HepG2 (cell line): ENCODE data around the gene HLA-DPB1.

Experiments
- ARHGAP35 ChIP-seq: sonication (generic); formaldehyde crosslinking; IDR thresholded peaks from 2 replicates; pipeline ENCODE4 v1.9.0; 2022; ENCODE audit warnings: mild to moderate bottlenecking, inconsistent platforms, moderate library complexity, missing genetic modification reagents, borderline replicate concordance
- BCLAF1 ChIP-seq: fragments of 450-650 bp; IDR thresholded peaks from 2 replicates; pipeline ENCODE4 v1.6.1; 2017; ENCODE audit warnings: mild to moderate bottlenecking
- CBX5 ChIP-seq: sonication (generic); formaldehyde crosslinking; IDR thresholded peaks from 2 replicates; pipeline ENCODE4 v1.4.0; 2020; ENCODE audit warnings: missing genetic modification reagents, borderline replicate concordance
- DPF2 ChIP-seq: sonication (generic); formaldehyde crosslinking; IDR thresholded peaks from 2 replicates; pipeline ENCODE4 v1.4.0; 2020; ENCODE audit warnings: mild to moderate bottlenecking, low read depth, missing genetic modification reagents, borderline replicate concordance
- JUND ChIP-seq: sonication (generic); formaldehyde crosslinking; IDR thresholded peaks from 2 replicates; pipeline ENCODE4 v1.8.0; 2022; ENCODE audit warnings: mild to moderate bottlenecking, missing genetic modification reagents
- RXRA ChIP-seq: sonication (generic); formaldehyde crosslinking; IDR thresholded peaks from 2 replicates; pipeline ENCODE4 v1.5.1; 2020; ENCODE audit warnings: missing genetic modification reagents
- SIN3A ChIP-seq: IDR thresholded peaks from 2 replicates; pipeline ENCODE4 v1.6.1; 2011; ENCODE audit warnings: low read depth, mild to moderate bottlenecking, control low read depth, low read length, borderline replicate concordance
- SP1 ChIP-seq, 2 experiments: fragments of 450-650 bp in 1 of 2; sonication (generic) in 1 of 2; formaldehyde crosslinking in 1 of 2; IDR thresholded peaks; 2 replicates each; pipeline versions ENCODE4 v1.4.0 to v1.6.1; 2016 to 2020; ENCODE audit warnings: missing genetic modification reagents in 1 of 2
- SUZ12 ChIP-seq: fragments of 150-350 bp; IDR thresholded peaks from 2 replicates; pipeline ENCODE4 v1.6.1; 2014; ENCODE audit warnings: low read depth, low read length
- TARDBP ChIP-seq: sonication (generic); formaldehyde crosslinking; IDR thresholded peaks from 2 replicates; pipeline ENCODE4 v1.8.0; 2022; ENCODE audit warnings: mild to moderate bottlenecking, missing genetic modification reagents
- TRIM24 ChIP-seq: sonication (generic); formaldehyde crosslinking; IDR thresholded peaks from 2 replicates; pipeline ENCODE4 v1.8.0; 2022; ENCODE audit warnings: mild to moderate bottlenecking, missing genetic modification reagents
- ZNF138 ChIP-seq: sonication (generic); formaldehyde crosslinking; IDR thresholded peaks from 2 replicates; pipeline ENCODE4 v1.5.0; 2020; ENCODE audit warnings: mild to moderate bottlenecking, low read depth, missing genetic modification reagents
- ZNF274 ChIP-seq: sonication (generic); formaldehyde crosslinking; IDR thresholded peaks from 2 replicates; pipeline ENCODE4 v1.5.1; 2020; ENCODE audit warnings: mild to moderate bottlenecking, missing genetic modification reagents

- TF ChIP-seq TARDBP (CRISPR knock-in tag) (no peak), SIN3A (no peak), SP1 (IDR thresholded peaks at IDR 0.05) (no peak), SP1 (CRISPR knock-in tag; IDR thresholded peaks at IDR 0.05) (no peak), CBX5 (CRISPR knock-in tag) (no peak), SUZ12 (no peak), RXRA (CRISPR knock-in tag) (no peak), ZNF138 (CRISPR knock-in tag) (no peak), BCLAF1 (no peak), JUND (CRISPR knock-in tag) (no peak), ARHGAP35 (CRISPR knock-in tag) (no peak), ZNF274 (no peak), DPF2 (CRISPR knock-in tag) (no peak), TRIM24 (CRISPR knock-in tag) (no peak)
Measured at GRCh38 chr6:33117811-33118277, 42.1 kb downstream of the HLA-DPB1 start.
